HCT116 (cell line): Measurements from ENCODE around the gene SERTAD2. TPM values are rescaled to one million over a fixed set of nuclear protein-coding genes. Genes with fewer than 3 reads are reported as not detected.

Experiments
- ATAC-seq: fragments of 200-7000 bp; cut with Tn5 transposase; 2 replicates; pipeline ENCODE4 v1.9.1; 2020; ENCODE audit warnings: mild to moderate bottlenecking, moderate library complexity
- BruUV-seq: library from RNA; stranded (reverse); fragments of 400-500 nt; replicated peaks from 2 replicates; lab custom pipeline; 2021; lab: Mats Ljungman, UMichigan
- CTCF ChIA-PET: fragments of 300-600 bp; sonication (Branson Sonifier 250); formaldehyde crosslinking; loops from one replicate; lab custom pipeline; 2021; ENCODE audit warnings: antibody characterized with exemption; lab: Charles Lee
- POLR2A ChIA-PET: fragments of 300-600, 350-600 bp; sonication (Branson Sonifier 250); formaldehyde crosslinking; loops from one replicate; lab custom pipeline; 2021; ENCODE audit warnings: antibody characterized with exemption; lab: Charles Lee
- RAD21 ChIA-PET, 2 experiments: fragments of 300-600 bp; sonication (Branson Sonifier 250); formaldehyde crosslinking; loops; one replicate each; lab custom pipeline; 2023; ENCODE audit warnings: low total read pairs in 2 of 2; ENCODE audit not compliant: uncharacterized antibody in 2 of 2, unreplicated experiment in 2 of 2, low non-redundant PET in 1 of 2; lab: Charles Lee
- DNase-seq: peaks from one replicate; pipeline ENCODE4 v3.0.0-alpha.2; 2010; ENCODE audit warnings: low read depth, low spot score
- H2AFZ ChIP-seq: fragments of 200-600 bp; shearing (Covaris generic), sonication (generic); 2 replicates; pipeline ENCODE4 v1.6.1; 2017; ENCODE audit warnings: low read depth, mixed run types, mixed read lengths, antibody characterized with exemption, low read length; ENCODE audit not compliant: poor library complexity, severe bottlenecking
- H3K27ac ChIP-seq: 2 replicates; pipeline ENCODE4 v1.5.1; 2012; ENCODE audit warnings: low read depth, low read length
- H3K27me3 ChIP-seq: fragments of 200-600 bp; sonication (generic); 2 replicates; pipeline ENCODE4 v1.6.1; 2016; ENCODE audit warnings: mixed run types, low read length, mixed read lengths; ENCODE audit not compliant: insufficient read depth
- H3K36me3 ChIP-seq, 2 experiments: fragments of 200-500 bp in 1 of 2; fragments of 200-600 bp in 1 of 2; sonication (Bioruptor generic) in 1 of 2; sonication (generic) in 1 of 2; 2 replicates each; pipeline versions ENCODE4 v1.5.1 to v1.6.1; 2014 to 2016; ENCODE audit warnings: low read length in 2 of 2, inconsistent platforms in 1 of 2, mixed read lengths in 1 of 2, mixed run types in 1 of 2; ENCODE audit not compliant: insufficient read depth in 2 of 2, control insufficient read depth in 1 of 2
- H3K4me1 ChIP-seq, 2 experiments: fragments of 200-600 bp in 1 of 2; sonication (generic) in 1 of 2; 2 replicates each; pipeline versions ENCODE4 v1.5.1 to v1.6.1; 2012 to 2017; ENCODE audit warnings: low read length in 2 of 2, inconsistent platforms in 1 of 2, mild to moderate bottlenecking in 1 of 2, mixed read lengths in 1 of 2, mixed run types in 1 of 2, moderate library complexity in 1 of 2; ENCODE audit not compliant: insufficient read depth in 2 of 2, control insufficient read depth in 1 of 2
- H3K4me2 ChIP-seq: fragments of 200-600 bp; sonication (generic); 2 replicates; pipeline ENCODE4 v1.6.1; 2017; ENCODE audit warnings: mixed run types, low read length, mixed read lengths
- H3K4me3 ChIP-seq, 2 experiments: fragments of 200-600 bp in 1 of 2; sonication (generic) in 1 of 2; replicated peaks in 1 of 2; 2 replicates each; pipeline ENCODE4 v1.5.1; 2011 to 2016; ENCODE audit warnings: low read length in 2 of 2, control low read depth in 1 of 2, low read depth in 1 of 2, mild to moderate bottlenecking in 1 of 2, mixed read lengths in 1 of 2, mixed run types in 1 of 2
- H3K79me2 ChIP-seq: fragments of 200-600 bp; sonication (generic); 2 replicates; pipeline ENCODE4 v1.6.1; 2017; ENCODE audit warnings: mild to moderate bottlenecking, mixed run types, low read length, moderate library complexity, mixed read lengths; ENCODE audit not compliant: insufficient read depth
- H3K9ac ChIP-seq: fragments of 200-600 bp; sonication (generic); 2 replicates; pipeline ENCODE4 v1.6.1; 2016; ENCODE audit warnings: low read length, mixed read lengths
- H3K9me2 ChIP-seq: fragments of 200-600 bp; sonication (generic), shearing (Covaris generic); 2 replicates; pipeline ENCODE4 v1.6.1; 2017; ENCODE audit warnings: mixed run types, mild to moderate bottlenecking, moderate library complexity; ENCODE audit not compliant: insufficient read depth
- H3K9me3 ChIP-seq, 2 experiments: fragments of 200-500 bp in 1 of 2; fragments of 200-600 bp in 1 of 2; sonication (Bioruptor generic) in 1 of 2; sonication (generic) in 1 of 2; 2 replicates each; pipeline ENCODE4 v1.6.1; 2014 to 2017; ENCODE audit warnings: low read length in 2 of 2, mixed read lengths in 2 of 2, inconsistent platforms in 1 of 2, low read depth in 1 of 2, mild to moderate bottlenecking in 1 of 2, mixed run types in 1 of 2, moderate library complexity in 1 of 2; ENCODE audit not compliant: control insufficient read depth in 1 of 2, insufficient read depth in 1 of 2
- H4K20me1 ChIP-seq: fragments of 200-600 bp; sonication (generic), shearing (Covaris generic); 2 replicates; pipeline ENCODE4 v1.6.1; 2017; ENCODE audit warnings: mixed run types, mild to moderate bottlenecking, moderate library complexity; ENCODE audit not compliant: insufficient read depth
- CBX3 ChIP-seq: IDR thresholded peaks from 2 replicates; pipeline ENCODE4 v1.6.1; 2012; ENCODE audit warnings: low read depth
- CEBPB ChIP-seq: IDR thresholded peaks from 2 replicates; pipeline ENCODE4 v1.6.1; 2012; ENCODE audit warnings: low read depth
- CTCF ChIP-seq, 3 experiments: fragments of 200-600 bp in 1 of 3; sonication (generic) in 1 of 3; IDR thresholded peaks in 2 of 3; conservative IDR thresholded peaks in 1 of 3; 2 replicates each; pipeline ENCODE4 v1.5.1; 2012 to 2017; ENCODE audit warnings: low read depth in 2 of 3, low read length in 2 of 3, antibody characterized with exemption in 1 of 3, borderline replicate concordance in 1 of 3, control low read depth in 1 of 3, mild to moderate bottlenecking in 1 of 3, mixed read lengths in 1 of 3, mixed run types in 1 of 3, moderate library complexity in 1 of 3; ENCODE audit not compliant: insufficient read depth in 1 of 3
- EGR1 ChIP-seq: IDR thresholded peaks from 2 replicates; pipeline ENCODE4 v1.6.1; 2012; ENCODE audit warnings: low read depth
- EZH2 ChIP-seq: fragments of 200-600 bp; sonication (generic); IDR thresholded peaks from 2 replicates; pipeline ENCODE4 v1.6.1; 2017; ENCODE audit warnings: antibody characterized with exemption, mixed run types
- EZH2phosphoT487 ChIP-seq: fragments of 200-600 bp; IDR thresholded peaks from 2 replicates; pipeline ENCODE4 v1.6.1; 2018; ENCODE audit warnings: antibody characterized with exemption, borderline replicate concordance
- POLR2A ChIP-seq: IDR thresholded peaks from 2 replicates; pipeline ENCODE4 v1.7.0; 2011; ENCODE audit warnings: borderline replicate concordance; ENCODE audit not compliant: insufficient read depth, insufficient read length; ENCODE audit errors: extremely low read depth
- RAD21 ChIP-seq: IDR thresholded peaks from 2 replicates; pipeline ENCODE4 v1.6.1; 2012; ENCODE audit warnings: low read depth, mild to moderate bottlenecking
- SIN3A ChIP-seq: IDR thresholded peaks from 2 replicates; pipeline ENCODE4 v1.6.1; 2012; ENCODE audit warnings: low read depth
- SP1 ChIP-seq: IDR thresholded peaks from 2 replicates; pipeline ENCODE4 v1.6.1; 2012; ENCODE audit warnings: low read depth
- SRF ChIP-seq: IDR thresholded peaks from 2 replicates; pipeline ENCODE4 v1.6.1; 2012; ENCODE audit warnings: low read depth
- ZNF274 ChIP-seq: fragments of 200-500 bp; sonication (Bioruptor generic); IDR thresholded peaks from 2 replicates; pipeline ENCODE4 v1.6.1; 2014; ENCODE audit warnings: mild to moderate bottlenecking, low read depth, low read length, inconsistent platforms
- intact Hi-C: fragments of 100-400 bp; cut with micrococcal nuclease; formaldehyde crosslinking; loops from 2 replicates; pipeline ENCODE4 v1.10.0; 2022
- total RNA-seq: library from RNA; stranded (reverse); gene quantifications from one replicate; pipeline ENCODE4 v1.2.1, GENCODE V29; 2021; ENCODE audit not compliant: unreplicated experiment
- TF ChIP-seq, protein P1 (sequence below): IDR thresholded peaks from 2 replicates; pipeline ENCODE4 v1.6.1; 2012; ENCODE audit warnings: low read depth

SERTAD2 gene
- total RNA-seq, 1 experiment from 2014 or later: 80.1 TPM

- BruUV-seq: no TSS peak
- H3K79me2 ChIP-seq: peaks cover 98% of the 10 kb centered on the region
- POLR2A ChIA-PET: no interaction called here
- peaks cover 28 to 47% of the 10 kb centered on the region in 2 experiments for H3K36me3 ChIP-seq
- H3K27me3 ChIP-seq: no peaks in the 10 kb centered on the region
- intact Hi-C loops: no loop called here
- RAD21 ChIA-PET: no interaction called here
- TF ChIP-seq CBX3 (no peak), EZH2phosphoT487 (no peak), SIN3A (no peak), ZNF274 (no peak), CTCF (IDR thresholded peaks at IDR 0.05 in 2 of 3, conservative IDR thresholded peaks at IDR 0.05 in 1 of 3; ENCODE audit: borderline replicate concordance in 1 of 3, insufficient read depth in 1 of 3, low read depth in 2 of 3, low read length in 2 of 3) (no peak), SP1 (no peak), EZH2 (no peak), CEBPB (no peak), RAD21 (no peak), SRF (no peak), POLR2A (no peak), EGR1 (no peak)
- TF ChIP-seq, protein P1, sequence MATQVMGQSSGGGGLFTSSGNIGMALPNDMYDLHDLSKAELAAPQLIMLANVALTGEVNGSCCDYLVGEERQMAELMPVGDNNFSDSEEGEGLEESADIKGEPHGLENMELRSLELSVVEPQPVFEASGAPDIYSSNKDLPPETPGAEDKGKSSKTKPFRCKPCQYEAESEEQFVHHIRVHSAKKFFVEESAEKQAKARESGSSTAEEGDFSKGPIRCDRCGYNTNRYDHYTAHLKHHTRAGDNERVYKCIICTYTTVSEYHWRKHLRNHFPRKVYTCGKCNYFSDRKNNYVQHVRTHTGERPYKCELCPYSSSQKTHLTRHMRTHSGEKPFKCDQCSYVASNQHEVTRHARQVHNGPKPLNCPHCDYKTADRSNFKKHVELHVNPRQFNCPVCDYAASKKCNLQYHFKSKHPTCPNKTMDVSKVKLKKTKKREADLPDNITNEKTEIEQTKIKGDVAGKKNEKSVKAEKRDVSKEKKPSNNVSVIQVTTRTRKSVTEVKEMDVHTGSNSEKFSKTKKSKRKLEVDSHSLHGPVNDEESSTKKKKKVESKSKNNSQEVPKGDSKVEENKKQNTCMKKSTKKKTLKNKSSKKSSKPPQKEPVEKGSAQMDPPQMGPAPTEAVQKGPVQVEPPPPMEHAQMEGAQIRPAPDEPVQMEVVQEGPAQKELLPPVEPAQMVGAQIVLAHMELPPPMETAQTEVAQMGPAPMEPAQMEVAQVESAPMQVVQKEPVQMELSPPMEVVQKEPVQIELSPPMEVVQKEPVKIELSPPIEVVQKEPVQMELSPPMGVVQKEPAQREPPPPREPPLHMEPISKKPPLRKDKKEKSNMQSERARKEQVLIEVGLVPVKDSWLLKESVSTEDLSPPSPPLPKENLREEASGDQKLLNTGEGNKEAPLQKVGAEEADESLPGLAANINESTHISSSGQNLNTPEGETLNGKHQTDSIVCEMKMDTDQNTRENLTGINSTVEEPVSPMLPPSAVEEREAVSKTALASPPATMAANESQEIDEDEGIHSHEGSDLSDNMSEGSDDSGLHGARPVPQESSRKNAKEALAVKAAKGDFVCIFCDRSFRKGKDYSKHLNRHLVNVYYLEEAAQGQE: no peak
- CTCF ChIA-PET: interaction anchor here (1.3 kb wide), 1 partner anchor 10 kb away, joined by 4 read pairs; no protein-coding TSS in a partner anchor
- no peak for DNase-seq
- no peaks in the 10 kb centered on the region for H3K9me2 ChIP-seq
- H3K4me1 ChIP-seq: peaks cover 24 to 35% of the 10 kb centered on the region in 2 experiments
- ATAC-seq: no peak
- no peak overlapping the region for H3K4me2 ChIP-seq
- H3K9me3 ChIP-seq: no peaks in the 10 kb centered on the region
- no peak overlapping the region for H2AFZ ChIP-seq
- no peak overlapping the region for H3K27ac ChIP-seq
- no peak overlapping the region for H3K4me3 ChIP-seq
- H3K9ac ChIP-seq: no peak overlapping the region
- H4K20me1 ChIP-seq: peaks cover 36% of the 10 kb centered on the region
Measured at GRCh38 chr2:64635976-64636911, 17.5 kb downstream of the SERTAD2 start.
